Dedifferentiated amniotic fluid mesenchymal stem cell (primary cell): Measurements from ENCODE around the gene HSPA9.

ENCODE experiments used
- DNase-seq: peaks from one replicate; pipeline ENCODE4 v3.0.0-alpha.2; 2016; ENCODE audit errors: extremely low spot score

The HSPA9 gene

DNA sequence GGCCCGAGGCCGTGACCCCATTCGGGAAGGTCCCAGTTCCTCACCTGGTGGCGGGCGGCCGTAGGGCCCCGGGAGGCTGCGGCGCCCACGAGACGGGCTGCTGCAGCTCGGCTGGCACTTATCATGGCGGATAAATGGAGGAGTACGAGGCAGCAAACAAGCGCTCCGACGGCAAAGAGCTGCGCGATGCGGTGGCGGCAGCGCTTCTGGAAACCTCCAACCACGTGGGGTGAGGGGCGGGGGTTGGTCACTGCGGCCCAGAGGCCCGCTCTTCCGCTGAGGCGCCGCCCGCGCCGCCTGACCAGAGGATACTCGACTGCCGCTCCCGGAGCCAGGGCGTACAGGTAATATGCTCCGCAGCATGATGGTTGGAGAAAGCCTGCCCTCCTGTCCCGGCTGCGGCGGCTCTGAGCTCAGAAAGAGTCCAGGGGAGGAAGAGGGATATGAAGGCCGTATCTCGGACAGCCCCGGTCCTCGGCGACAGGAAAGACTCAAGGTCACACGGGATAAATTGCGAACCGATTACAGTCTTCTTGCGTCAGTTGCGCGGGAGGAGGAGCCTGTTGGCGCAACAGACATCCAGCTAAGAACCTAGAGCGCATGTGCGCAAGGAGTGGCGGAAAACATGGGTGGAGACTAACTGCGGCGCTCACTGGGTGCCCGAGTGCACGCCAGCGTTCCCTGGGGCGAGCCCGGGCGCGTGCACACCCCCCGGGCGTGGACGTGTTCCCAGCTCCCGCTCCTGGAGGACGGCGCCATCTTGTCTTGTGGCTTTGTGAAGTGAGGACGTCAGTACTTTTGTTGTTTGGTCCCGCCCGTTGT lies at the start of gene HSPA9:
Gene HSPA9, minus strand, starts transcription at position 208 of the 822 bp plus-strand sequence. Its CDS starts 83 bp downstream, at position 125.
- peak; percentile 99 for DNase-seq

DNA sequence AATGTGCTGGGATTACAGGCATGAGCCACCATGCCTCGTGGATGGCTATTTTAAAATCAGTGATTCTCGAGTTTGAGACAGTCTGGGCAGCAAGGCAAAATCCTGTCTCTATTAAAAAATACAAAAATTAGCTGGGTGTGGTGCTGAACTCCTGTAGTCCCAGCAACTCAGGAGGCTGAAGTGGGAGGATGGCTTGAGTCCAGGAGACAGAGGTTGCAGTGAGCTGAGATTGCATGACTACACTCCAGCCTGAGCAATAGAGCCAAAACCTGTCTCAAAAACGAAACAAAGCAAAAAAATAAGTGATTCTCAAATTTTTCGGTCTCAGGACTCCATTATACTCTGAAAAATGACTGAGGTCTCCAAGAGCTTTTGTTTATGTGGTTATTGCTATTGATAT lies 47.9 kb upstream of the HSPA9 start:
- DNase-seq = peak; percentile 40

DNA sequence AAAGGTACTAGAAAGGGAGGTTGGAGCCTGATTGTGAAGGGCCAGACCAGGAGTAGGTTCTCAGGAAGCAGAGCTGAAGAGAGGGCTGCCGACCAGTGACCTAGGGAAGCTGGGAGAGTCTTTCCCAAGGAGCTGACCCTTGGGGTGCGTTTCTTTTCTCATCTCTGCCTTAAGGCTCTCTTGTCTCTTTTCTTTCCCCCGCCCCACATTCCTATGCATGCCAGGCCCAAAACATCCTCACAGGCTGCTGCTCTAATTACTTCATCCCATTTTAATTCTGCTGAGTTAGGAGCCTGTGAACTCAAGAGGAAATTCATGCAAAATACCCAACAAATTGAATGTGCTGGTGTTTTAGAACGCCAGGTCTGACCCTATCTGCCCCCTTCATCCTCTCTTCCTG lies 46.9 kb upstream of the HSPA9 start:
- no peak for DNase-seq

DNA sequence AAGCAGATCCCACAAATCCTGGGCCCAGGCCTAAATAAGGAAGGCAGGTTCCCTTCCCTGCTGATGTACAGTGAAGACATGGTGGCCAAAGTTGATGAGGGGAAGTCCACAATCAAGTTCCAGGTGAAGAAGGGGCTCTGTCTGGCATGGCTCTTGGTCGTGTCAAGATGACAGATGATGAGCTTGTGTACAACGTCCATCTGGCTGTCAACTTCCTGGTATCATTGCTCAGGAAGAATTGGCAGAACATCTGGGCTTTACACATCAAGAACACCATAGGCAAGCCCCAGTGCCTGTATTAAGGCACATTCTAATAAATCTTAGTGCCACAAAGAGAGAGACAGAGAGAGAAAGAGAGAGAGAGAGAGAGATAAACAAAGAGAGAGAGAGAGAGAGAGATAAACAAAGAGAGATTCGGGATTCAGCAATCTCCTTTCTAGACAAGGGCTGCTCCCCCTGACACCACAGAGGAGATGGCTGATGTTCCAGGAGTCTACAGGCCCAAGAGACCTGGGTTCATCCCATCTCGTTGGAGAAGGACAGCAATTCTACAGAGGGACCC lies 45.5 kb upstream of the HSPA9 start:
- no peak for DNase-seq

DNA sequence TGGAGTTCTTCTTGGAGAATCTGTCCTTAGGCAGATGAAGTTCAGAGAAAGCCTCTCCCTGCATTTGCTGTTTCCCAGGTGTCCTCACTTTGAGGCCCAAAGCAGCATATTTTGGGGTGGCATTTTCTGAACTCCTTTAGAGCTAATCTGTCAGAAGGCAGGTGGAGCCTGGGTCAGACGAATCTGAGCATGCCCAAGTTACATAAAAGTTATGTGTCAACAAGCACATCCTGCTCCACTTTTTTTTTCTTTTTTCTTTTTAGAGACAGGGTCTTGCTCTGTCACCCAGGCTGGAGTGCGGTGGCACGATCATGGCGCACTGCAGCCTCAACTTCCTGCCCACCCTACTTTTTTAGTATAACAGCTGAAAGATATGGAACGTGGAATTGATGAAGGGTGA lies 41.3 kb upstream of the HSPA9 start:
- no peak for DNase-seq

DNA sequence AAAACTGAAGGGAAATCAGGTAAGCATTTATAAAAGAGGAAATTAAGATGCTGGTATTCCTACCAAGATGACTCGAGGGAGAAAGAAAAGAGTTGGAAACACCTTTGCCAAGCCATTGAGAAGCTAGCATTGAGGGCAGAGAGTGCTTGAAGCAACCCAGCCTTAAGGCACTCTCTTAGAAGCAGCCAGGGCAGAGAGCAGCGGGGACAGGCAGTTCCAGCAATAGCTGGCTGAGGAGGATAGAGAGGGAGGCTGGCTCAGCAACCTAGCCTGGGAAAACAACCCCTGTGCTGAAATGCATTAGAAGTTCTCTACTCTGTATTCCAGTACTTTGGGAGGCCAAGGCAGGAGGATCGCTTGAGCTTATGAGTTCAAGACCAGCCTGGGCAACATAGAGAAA lies 40.3 kb upstream of the HSPA9 start:
- no peak for DNase-seq

DNA sequence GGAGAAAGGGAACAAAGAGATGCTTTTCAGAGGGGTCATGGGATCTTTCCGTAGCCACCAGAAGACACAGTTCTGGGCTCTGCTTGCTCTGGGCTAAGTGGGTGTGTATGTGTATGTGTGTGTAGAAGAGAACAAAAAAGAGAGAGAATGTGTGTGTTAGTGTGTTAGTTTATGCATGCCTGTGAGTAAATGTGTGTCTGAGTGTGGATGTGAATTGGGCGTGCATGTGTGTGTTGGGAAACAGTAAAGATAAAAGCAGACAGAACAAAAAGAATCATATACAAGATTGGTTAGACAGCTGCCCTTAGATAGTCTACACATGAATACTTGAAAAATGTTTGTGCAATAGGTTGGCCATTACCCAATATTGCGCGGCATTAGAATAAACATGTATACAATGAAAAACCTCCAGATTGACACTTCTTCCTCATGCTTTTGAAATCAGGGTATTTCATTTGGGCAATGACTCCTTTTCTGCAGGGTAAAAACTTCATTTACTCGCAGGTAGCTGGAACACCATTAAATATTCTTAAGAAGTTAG lies 36.5 kb upstream of the HSPA9 start:
- DNase-seq = no peak

DNA sequence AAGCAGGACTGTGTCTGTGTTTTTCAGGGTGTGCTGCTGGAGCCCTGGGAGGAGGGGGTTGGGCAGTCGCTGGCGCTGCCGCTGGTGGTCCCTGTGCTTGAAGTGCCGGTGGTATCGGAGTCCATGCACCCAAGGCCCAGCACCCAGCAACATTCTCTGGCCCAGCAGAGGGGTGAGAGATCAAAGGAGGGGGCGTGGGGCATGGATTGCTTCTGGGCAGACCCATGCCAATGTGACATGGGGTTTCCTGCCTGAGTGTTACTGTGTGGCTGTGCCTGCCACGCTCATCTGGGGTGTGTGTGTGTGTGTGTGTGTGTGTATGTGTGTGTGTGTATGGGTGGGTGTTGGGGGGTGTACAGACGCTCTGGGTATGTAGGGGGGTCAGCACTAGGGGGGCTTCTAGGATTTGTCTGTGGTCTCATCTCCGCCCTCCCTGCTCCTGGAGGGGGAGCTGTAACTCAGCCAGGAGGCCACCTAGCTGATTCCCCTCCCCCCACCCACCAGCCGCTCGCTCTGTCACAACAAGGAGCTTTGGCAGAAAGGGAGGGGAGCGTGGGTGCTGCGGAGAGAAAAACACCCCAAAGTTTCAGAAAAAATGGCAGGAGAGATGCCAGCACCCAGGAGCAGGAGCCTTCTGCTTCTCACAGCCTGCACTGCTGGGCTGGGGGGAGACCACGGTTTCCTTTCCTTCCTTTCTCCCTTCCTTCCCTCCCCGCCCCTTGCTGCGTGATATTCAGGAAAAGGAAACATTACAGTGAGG lies 35.9 kb upstream of the HSPA9 start:
- DNase-seq = no peak

DNA sequence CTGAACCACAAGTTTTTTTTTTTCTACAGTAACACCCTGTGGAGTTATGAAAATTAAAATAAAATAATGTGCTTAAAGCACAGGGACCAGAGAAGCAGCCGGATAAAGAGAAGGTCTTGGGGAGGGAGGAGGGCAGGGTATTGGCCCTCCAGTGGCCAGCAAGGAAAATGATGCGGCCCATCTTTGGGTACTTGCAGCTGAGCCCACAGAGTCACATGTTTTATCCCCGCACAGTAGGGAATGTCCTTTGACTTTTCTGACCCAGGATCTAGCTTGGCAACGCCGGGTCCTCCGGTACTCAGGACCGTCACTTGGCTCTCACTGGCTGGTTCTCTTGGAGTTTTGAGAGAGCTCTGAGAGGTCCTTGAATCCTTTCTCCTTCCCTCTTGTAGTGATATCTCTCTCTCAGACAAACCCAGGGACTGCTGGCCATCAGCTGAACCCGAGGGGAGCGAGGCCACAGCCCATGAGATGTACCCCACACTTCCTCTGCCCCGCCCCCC lies 35.3 kb upstream of the HSPA9 start:
- no peak for DNase-seq

DNA sequence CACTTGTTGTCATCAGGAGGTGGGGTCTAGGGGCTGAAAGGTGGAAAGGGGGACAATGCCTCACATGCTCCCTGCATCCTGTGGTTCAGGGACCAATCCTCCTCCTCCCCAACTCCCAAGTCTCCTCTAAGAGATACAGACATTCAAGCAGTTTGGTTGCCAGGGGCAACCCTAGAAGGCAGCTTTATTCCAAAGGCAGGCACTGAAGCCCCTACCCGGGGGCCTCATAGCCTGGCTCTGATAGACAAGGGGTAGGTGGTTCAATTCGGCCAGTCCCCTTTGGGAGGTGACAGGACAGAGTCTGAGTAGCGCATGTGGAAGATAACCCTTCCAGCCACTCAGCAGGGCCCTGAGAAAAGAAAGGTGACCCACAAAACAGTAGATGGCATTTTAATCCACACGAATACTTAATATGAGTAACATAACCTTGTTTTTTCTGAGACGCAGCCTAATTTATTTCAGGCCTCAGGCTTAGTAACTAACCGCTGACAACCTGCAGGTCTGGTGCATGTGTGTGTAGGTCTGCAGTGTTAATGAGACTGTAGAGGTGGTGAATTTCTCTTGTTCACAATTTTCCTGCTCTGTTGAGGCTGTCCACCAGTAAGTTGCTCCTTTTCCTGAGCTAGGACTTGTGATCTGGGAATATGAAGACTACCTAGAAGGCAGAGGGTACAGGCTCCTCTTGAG lies 31.3 kb upstream of the HSPA9 start:
- DNase-seq = no peak

DNA sequence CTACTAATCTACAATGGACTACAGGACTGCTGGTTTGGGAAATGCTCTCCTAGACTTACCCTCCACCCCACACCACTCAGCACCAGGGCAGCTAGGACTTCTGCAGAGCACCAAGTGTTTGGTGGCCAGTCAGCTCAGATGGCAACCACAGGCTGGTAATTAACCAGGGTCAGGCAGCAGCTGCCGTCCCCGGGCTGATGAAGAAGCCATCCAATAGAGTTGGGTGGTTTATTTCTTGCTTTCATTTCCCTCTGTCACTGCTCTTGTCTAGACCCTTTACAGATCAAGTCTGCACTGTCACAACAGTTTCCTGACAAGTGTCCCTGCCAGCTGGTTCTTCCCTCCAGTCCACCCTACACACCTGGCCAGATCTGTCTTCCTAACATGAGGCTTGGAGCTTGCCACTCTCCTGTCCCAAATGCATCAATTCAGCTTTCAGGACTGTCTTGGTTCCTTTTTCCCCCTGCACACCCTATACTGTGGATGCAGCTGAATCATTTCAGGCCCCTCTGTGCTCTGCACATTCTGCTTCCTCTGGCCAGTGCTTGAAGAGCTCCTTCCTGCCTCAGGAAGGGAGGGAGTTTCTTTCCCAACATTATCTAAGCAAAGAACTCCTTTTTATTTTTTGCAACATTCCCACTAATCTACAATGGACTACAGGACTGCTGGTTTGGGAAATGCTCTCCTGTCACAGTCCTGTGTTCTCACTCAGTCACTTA lies 30.2 kb upstream of the HSPA9 start:
- DNase-seq = no peak

DNA sequence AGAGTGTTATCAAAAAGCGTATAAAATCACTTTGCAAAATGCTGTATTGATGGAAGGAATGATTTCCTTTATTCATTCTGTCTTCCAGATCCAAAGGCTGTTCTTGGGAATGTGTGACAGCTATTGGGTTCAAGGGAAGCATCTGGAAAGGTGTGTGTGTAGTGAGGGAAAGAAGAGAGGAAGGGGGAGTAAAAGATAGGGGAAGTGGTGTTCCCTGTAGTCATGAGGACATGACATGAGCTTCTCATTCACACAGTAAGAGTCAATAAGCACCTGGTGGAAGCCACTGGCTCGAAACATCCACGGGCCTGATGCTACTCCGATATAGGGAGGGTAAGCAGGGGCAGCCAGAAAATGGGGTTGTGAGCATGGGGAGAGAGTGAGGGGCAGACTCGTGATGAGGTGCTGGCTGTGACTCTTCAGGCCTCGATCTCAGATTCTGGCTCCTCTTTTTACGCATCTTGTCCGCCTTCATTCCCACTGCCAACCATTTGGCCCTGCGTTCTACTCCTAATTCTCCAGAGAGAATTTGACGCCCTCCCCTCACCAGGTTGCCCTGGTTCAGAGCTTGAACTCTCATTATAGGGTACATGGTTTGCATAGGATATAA lies 29.1 kb upstream of the HSPA9 start:
- DNase-seq = no peak

DNA sequence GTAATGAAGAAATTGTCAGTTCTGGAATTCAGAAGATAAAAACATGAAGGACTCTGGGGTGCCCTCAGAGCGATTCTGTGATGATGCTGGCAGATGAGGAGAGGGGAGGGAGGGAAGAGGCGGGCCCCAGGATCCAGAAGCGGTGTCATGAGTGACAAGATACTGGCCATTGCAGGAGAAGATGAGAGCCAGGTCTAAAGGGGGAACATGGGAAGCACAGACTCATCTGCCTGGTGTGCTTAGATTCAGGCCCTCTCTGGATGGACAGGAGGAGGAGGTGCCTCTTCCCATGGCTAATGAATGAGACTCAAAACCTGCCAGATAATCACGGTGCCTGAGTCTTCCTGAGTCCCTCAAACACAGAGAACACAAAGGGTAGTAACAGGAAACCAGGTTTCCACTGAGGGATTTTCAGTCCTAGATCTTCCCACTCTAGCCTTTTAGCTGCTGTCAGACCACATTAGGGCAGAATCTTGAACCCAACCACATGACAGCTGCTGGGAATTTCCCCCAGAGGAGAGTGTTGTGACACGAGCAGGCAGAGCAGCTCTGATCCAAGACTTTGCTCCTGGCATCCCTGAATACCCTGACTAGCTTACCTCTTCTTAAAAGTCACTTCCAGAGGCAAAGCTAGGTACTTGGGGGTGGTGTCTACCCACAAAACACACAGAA lies 28.2 kb upstream of the HSPA9 start:
- DNase-seq = no peak

DNA sequence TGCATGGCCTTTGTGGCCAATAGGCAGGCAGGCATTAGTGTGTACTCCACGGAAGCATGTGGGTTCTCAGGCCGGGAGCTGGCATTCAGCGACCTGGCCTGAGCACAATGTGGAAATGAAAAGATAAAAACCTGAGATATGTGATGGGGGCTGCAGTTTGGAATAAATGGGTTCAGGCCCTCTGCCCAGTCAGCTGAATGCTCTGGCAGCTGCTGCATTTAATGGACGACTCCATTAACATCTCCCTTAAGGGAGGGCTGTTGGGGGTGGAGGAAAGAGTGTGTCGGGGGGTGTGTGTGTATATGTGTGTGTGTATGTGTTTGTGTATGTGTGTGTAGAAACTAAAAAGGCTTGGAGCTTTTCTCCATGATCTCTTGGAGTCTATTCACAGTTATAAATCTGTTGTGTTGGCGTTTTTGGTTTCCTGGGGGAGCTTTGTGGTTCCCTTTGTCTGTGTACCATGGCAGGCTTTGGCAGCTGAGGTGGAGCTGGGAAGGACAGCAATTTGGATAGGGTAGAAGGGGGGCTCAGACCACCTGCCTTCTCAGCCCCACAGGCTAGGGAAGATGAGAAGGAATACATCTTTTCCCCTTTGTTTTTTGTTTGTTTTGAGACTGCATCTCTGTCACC lies 27.3 kb upstream of the HSPA9 start:
- no peak for DNase-seq

DNA sequence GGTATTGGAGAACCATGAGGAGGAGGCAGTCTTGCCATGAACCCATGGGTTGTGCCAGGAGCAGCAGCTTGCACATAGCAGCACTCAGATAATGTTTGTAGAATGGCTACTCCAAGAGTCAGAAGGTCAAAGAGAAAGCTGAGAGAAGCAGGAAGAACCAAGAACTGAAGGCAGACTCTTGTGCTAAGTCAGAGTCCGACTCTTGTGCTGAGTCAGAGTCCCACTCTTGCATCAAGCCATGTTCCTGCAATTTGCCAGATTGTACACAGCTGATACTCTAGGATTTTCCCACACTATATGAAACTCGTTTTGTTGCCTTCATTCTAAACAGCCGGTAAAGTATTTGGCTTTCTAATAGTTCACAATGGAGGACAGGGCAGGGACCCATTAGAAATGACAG lies 26.2 kb upstream of the HSPA9 start:
- peak; percentile 75 for DNase-seq

DNA sequence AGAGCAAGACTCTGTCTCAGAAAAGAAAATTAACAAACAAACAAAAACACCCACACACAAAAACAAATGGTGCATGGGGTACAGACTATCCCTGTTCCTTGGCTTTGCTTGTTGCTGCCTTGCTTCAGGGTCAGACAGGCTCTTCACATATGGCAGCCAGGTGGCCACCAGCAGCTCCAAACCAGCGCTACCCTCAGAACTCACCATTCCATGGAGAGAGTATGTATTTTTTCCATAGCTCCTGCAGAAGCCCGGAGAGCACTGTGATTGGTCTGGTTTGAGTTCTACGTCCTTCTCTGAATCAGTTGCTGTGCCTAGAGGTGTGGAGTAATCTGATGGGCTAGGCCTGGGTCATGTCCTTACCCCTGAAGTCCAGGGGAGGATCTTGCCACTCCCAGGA lies 25.2 kb upstream of the HSPA9 start:
- no peak for DNase-seq

DNA sequence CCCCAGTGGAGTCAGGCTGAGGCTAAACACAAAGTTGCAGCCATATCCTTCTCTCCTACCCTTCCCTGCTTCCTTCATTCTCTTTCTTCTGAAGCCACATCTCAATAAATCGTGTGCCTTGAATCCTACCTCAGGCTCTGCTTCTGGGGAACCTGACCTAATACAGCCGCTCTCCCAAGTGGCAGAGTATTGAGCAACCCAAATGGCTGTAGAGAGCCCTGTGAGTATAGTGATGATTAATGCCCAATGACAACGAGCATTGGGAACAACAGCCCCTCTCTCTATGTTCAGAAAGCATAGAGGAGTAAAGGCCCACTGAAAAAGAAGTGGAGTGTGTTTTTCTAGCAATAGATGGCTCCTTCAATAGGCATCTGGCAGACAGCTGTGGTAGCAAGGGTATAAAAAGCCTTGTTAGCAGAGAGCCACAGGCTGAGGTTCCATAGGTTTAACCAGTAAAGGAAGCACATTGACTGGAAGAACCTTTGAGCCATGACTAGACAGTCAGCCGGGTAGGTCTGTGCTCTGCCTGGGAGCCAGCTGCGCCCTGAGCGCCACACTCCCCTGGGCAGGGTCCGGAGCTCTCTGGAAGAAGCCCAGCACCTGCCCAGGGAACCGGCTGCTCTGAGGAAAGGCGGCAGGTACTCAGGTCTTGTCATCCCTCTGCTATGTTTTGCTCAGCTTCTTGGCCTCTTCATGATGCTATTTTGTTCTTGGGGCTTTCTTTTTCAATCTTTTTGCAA lies 22.6 kb upstream of the HSPA9 start:
- DNase-seq = no peak

DNA sequence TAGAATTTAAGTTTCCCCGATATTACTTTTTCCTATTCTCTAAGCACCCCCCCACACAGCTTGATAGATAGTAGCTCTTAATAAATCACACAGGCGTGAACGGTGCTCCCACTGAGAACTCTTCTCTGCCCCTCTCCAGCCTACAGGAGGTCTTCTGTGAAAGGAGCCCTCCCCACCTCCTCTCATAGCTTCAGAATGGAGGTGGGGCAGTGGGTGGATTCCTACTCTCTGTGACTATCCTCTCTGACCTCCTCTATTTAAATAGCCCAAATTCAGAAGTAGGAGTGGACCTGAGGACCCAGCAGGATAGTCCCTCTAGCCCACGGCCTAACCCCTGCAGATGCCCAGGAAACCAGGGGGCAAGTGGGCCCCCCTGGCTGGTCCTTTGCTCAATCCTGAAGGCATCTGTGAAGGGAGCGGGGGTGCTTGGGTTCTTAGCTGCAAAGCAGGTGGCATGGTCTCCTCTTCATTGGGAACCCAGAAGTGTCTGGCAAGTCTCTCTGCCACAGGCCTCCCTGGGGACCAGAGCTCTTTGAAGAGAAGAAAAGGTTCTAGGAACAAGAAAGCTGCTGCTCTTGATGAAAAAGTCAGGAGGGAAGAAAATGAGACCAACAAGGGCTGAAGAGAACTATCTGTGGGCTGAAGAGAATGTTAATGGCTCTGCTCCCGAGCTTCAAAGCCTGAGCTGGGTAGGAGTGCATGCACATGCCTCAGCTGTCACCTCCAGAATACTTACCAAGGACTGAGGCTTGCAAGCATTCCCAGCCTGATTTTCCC lies 21.1 kb upstream of the HSPA9 start:
- DNase-seq = no peak
